ENCODE results near the gene RBMS3.

DNA sequence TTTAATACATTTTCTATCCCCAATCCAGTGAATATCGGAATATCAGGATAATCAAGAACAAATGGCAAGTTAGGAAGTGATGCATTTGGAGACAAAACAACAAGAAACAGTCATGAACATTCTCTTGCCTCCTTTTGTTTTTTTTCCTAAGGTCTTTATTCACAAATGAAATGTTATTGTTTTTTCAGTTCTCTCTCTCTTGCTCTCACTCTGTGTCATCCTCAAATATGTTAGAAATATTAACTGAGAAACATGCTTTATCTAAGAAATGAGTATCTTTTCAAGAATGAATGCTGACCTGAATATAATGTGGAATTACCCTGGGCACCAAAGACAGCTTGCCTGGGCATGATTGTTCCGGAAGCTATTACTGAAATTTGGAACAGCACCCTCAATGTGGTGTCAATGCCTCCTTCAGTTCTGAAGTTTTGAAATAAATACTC is 51.3 kb downstream of the RBMS3 start:
- TF ChIP-seq, protein P1, sequence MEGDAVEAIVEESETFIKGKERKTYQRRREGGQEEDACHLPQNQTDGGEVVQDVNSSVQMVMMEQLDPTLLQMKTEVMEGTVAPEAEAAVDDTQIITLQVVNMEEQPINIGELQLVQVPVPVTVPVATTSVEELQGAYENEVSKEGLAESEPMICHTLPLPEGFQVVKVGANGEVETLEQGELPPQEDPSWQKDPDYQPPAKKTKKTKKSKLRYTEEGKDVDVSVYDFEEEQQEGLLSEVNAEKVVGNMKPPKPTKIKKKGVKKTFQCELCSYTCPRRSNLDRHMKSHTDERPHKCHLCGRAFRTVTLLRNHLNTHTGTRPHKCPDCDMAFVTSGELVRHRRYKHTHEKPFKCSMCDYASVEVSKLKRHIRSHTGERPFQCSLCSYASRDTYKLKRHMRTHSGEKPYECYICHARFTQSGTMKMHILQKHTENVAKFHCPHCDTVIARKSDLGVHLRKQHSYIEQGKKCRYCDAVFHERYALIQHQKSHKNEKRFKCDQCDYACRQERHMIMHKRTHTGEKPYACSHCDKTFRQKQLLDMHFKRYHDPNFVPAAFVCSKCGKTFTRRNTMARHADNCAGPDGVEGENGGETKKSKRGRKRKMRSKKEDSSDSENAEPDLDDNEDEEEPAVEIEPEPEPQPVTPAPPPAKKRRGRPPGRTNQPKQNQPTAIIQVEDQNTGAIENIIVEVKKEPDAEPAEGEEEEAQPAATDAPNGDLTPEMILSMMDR (IDR thresholded peaks at IDR 0.05) = no peak
- TF ChIP-seq POLR2A (IDR thresholded peaks at IDR 0.05) = no peak
